ENCODE measurements around the gene DMC1. TPM values are rescaled to one million over a fixed set of nuclear protein-coding genes. Genes with fewer than 3 reads are reported as not detected.
"Not testable (repeated sequence)": the region's sequence is repeated elsewhere in the genome, so short reads cannot be mapped to it uniquely, and the experiment has no call there.

Gene DMC1
- total RNA-seq, 2 donors from 2014 or later = 0.23 to 3.2 TPM

DNA sequence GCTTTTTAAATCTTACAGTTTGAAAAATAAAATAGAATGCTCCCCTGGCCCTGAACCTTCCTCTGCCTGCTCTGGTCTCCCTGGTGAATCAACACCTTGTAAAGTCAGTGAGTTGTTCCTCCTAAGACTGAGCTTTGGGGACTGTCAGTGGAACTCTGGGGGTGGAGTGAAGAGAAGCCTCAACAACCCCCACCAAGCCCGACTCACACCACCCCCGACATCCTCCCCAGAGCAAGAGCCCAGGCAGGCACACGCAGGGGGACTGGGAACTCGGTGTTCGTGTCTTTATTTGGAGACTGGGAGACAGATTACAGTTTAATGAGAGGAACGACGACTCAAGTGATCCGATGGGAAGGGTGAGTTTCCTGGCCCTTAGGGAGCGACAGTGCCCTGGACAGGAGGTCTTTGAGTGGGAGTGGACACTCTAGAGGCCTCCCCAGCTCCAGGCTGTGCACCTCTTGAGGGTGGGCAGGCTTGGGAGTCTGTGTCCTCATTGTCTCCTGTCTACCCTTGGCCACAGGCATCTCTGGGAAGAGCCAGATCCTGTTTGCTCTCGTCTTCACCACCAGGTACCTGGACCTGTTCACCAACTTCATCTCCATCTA lies 95.9 kb downstream of the DMC1 start:
- no peak for DNase-seq (ENCODE audit: low spot score)
- Histone ChIP-seq H3K27ac (no peak overlapping the region), H3K4me3 (no peak overlapping the region), H3K36me3 (no peaks in the 10 kb centered on the region), H3K27me3 (replicated peaks; ENCODE audit: insufficient read depth) (no peaks in the 10 kb centered on the region), H3K9me3 (no peaks in the 10 kb centered on the region), H3K4me1 (replicated peaks) (no peaks in the 10 kb centered on the region)
- intact Hi-C loops (cut with DNase I) = no loop called here
- TF ChIP-seq POLR2AphosphoS5 (IDR thresholded peaks at IDR 0.05) = no peak
- TF ChIP-seq, protein P1, sequence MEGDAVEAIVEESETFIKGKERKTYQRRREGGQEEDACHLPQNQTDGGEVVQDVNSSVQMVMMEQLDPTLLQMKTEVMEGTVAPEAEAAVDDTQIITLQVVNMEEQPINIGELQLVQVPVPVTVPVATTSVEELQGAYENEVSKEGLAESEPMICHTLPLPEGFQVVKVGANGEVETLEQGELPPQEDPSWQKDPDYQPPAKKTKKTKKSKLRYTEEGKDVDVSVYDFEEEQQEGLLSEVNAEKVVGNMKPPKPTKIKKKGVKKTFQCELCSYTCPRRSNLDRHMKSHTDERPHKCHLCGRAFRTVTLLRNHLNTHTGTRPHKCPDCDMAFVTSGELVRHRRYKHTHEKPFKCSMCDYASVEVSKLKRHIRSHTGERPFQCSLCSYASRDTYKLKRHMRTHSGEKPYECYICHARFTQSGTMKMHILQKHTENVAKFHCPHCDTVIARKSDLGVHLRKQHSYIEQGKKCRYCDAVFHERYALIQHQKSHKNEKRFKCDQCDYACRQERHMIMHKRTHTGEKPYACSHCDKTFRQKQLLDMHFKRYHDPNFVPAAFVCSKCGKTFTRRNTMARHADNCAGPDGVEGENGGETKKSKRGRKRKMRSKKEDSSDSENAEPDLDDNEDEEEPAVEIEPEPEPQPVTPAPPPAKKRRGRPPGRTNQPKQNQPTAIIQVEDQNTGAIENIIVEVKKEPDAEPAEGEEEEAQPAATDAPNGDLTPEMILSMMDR (IDR thresholded peaks at IDR 0.05) = no peak
- no peak for TF ChIP-seq POLR2A (IDR thresholded peaks at IDR 0.05)
- 48% methylated on average over 10 of the region's 10 CpGs for WGBS

DNA sequence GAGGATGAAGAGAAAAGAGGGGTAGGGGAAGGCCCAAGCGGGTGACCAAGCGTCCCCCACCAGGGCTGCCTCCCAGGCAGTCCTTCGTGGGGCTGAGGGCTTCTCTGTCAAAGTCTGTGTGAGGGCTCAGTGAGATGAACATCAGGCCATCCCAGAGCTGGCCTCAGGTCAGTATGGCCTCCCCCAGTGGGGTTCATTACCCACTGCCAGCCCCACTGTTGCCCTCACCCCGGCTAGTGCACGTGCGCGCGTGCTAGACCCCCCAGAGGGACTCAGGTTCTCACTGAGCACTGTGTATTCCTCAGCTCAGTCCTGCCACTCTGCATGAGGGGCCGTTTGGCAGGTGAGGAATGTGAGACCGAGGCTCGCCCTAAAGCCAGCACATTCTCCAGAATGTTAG lies 98.7 kb downstream of the DMC1 start:
- TF ChIP-seq, protein P1 (IDR thresholded peaks at IDR 0.05) = no peak
- TF ChIP-seq POLR2A (IDR thresholded peaks at IDR 0.05) (no peak), POLR2AphosphoS5 (IDR thresholded peaks at IDR 0.05) (no peak)
- Histone ChIP-seq H3K36me3 (no peaks in the 10 kb centered on the region), H3K27ac (no peak overlapping the region), H3K4me1 (replicated peaks) (no peaks in the 10 kb centered on the region), H3K27me3 (replicated peaks; ENCODE audit: insufficient read depth) (no peaks in the 10 kb centered on the region), H3K4me3 (no peak overlapping the region), H3K9me3 (no peaks in the 10 kb centered on the region)
- intact Hi-C loops (cut with DNase I) = no loop called here
- no peak for DNase-seq (ENCODE audit: low spot score)
- WGBS = 90% methylated on average over 11 of the region's 11 CpGs

DNA sequence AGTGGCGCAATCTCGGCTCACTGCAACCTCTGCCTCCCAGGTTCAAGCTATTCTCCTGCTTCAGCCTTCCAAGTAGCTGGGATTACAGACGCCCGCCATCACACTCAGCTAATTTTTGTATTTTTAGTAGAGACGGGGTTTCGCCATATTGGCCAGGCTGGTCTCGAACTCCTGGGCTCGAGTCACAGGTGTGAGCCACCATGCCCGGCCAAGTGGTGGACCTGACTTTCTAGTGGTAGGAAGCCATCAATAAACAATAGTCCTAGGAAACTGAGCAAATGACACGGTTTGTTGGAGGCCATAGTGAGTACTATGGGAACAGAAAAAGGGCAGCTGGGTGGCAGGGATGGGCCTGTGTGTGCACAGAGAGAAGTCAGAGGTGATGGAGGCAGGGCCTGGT lies 99.8 kb downstream of the DMC1 start:
- H3K4me3 ChIP-seq; H3K9me3 ChIP-seq; H3K27ac ChIP-seq; H3K36me3 ChIP-seq; intact Hi-C loops (cut with DNase I); H3K4me1 ChIP-seq (replicated peaks); H3K27me3 ChIP-seq (replicated peaks; ENCODE audit: insufficient read depth); DNase-seq (ENCODE audit: low spot score): not testable (repeated sequence)
- WGBS = 95% methylated on average over 10 of the region's 10 CpGs

DNA sequence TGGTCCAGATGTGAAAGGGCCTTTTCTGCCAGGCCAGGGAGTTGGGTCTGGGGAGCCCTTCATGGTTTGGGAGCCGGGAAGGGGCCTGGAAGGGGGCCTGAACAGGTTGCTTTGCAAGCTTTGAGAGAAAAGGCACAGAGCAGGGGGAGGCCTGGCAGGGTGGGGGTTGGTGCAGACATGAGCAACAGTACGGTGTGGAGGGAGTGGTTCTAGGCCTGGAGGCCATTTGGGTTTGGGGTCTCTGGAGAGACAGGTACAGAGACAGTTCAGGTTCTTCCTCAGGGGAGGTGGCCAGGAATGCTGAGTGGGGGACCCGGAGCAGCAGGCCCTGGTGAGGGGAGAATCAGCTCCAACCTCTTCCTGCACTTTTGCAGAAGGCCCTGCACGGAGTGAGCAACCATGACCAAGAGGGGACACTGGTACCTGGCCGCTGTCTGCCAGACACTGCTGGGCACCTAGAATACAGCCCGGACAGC lies 100.6 kb downstream of the DMC1 start:
- H3K27ac ChIP-seq = no peak overlapping the region
- H3K4me1 ChIP-seq (replicated peaks) = no peaks in the 10 kb centered on the region
- H3K36me3 ChIP-seq = no peaks in the 10 kb centered on the region
- no peaks in the 10 kb centered on the region for H3K27me3 ChIP-seq (replicated peaks; ENCODE audit: insufficient read depth)
- DNase-seq (ENCODE audit: low spot score) = no peak
- H3K4me3 ChIP-seq = no peak overlapping the region
- 95% methylated on average over 6 of the region's 6 CpGs for WGBS
- H3K9me3 ChIP-seq = no peaks in the 10 kb centered on the region
- TF ChIP-seq, protein P1 (IDR thresholded peaks at IDR 0.05) = no peak
- no peak for TF ChIP-seq POLR2A (IDR thresholded peaks at IDR 0.05)
- intact Hi-C loops (cut with DNase I) = no loop called here

Other genes starting within 250 kb of the DMC1 start
- gene KCNJ4, start 115.0 kb downstream of the DMC1 start, total RNA-seq = 1 to 10 TPM in 1 of 2 donors, not detected in 1; 3.2 TPM
- 10 to 100 TPM; 13.8 to 25.4 TPM for gene KDELR3, start 102.1 kb downstream of the DMC1 start, total RNA-seq
- 100 to 1,000 TPM; 374 to 600 TPM for gene DDX17, start 63.9 kb downstream of the DMC1 start, total RNA-seq
- 1 to 10 TPM; 1.0 to 2.2 TPM for gene FAM227A, start 86.2 kb upstream of the DMC1 start, total RNA-seq
- 10 to 100 TPM; 24.7 to 41.0 TPM for gene CBY1, start 86.5 kb upstream of the DMC1 start, total RNA-seq
- 10 to 100 TPM; 44.5 to 50.8 TPM for gene TOMM22, start 111.8 kb upstream of the DMC1 start, total RNA-seq
- 10 to 100 TPM; 56.7 to 69.2 TPM for gene JOSD1, start 130.8 kb upstream of the DMC1 start, total RNA-seq
- 10 to 100 TPM; 61.9 to 74.5 TPM for gene GTPBP1, start 135.8 kb upstream of the DMC1 start, total RNA-seq
- gene SUN2, start 185.8 kb upstream of the DMC1 start, total RNA-seq = 100 to 1,000 TPM; 401 to 445 TPM
- 10 to 100 TPM; 36.9 to 41.8 TPM for gene DNAL4, start 224.0 kb upstream of the DMC1 start, total RNA-seq